HUES48 (cell line): ENCODE results near the gene USP1.

Experiments used
- H3K27ac ChIP-seq: one replicate; pipeline ENCODE4 v1.7.0; 2013; ENCODE audit warnings: low read depth, low read length, inconsistent platforms
- H3K27me3 ChIP-seq: 2 replicates; pipeline ENCODE4 v1.6.1; 2013; ENCODE audit warnings: mild to moderate bottlenecking, low read length; ENCODE audit not compliant: control insufficient read depth, insufficient read depth
- H3K36me3 ChIP-seq: 2 replicates; pipeline ENCODE4 v1.6.1; 2013; ENCODE audit warnings: low read length; ENCODE audit not compliant: control insufficient read depth, insufficient read depth
- H3K4me1 ChIP-seq: 2 replicates; pipeline ENCODE4 v1.6.1; 2013; ENCODE audit warnings: mild to moderate bottlenecking, low read length; ENCODE audit not compliant: control insufficient read depth, insufficient read depth
- H3K4me3 ChIP-seq: 2 replicates; pipeline ENCODE4 v1.5.1; 2013; ENCODE audit warnings: mild to moderate bottlenecking, low read depth, low read length
- H3K9ac ChIP-seq: 2 replicates; pipeline ENCODE4 v1.6.1; 2013; ENCODE audit warnings: mild to moderate bottlenecking, low read depth, low read length, moderate library complexity
- H3K9me3 ChIP-seq: 2 replicates; pipeline ENCODE4 v1.6.1; 2013; ENCODE audit warnings: low read length; ENCODE audit not compliant: control insufficient read depth, insufficient read depth

The USP1 gene

DNA sequence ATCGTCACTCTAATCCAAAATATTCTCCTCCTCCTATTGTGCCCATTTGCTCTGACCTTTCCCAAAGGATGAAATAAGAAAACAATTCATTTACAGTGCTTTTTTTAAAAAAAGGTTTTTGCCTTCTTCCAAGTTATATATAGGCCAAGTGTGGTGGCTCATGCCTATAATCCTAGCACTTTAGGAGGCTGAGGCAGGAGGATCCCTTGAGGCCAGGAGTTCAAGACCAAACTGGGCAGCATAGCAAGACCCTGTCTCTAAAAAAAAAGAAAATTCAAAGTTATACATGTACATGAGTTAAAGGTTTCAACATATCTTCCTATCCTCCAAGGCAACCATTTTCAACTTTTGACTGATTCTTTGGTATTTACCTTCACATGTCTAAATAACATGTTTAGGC, 10.1 kb upstream of the USP1 start:
- Histone ChIP-seq H3K27me3 (no peaks in the 10 kb centered on the region), H3K4me1 (no peaks in the 10 kb centered on the region), H3K9me3 (no peaks in the 10 kb centered on the region)

DNA sequence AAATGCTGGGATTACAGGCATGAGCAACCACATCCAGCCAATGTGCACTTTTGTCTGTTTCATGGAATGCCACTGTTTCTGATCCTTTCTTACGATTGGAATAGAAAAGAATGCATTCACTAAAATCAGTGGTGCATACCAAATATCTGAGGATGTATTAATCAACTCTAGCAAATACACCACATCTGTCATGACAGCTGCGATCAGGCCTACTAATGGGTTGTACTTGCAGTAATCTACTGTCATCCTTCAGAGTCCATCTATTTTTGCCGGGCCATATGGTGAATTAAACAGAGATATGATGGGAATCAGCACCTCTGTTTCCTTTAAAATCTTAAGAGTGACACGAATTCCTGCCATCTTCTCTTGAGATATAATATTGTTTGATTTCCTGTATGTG, 8.5 kb upstream of the USP1 start:
- H3K27ac ChIP-seq = no peak overlapping the region
- no peaks in the 10 kb centered on the region for H3K27me3 ChIP-seq
- no peak overlapping the region for H3K4me3 ChIP-seq
- no peak overlapping the region for H3K9ac ChIP-seq
- H3K9me3 ChIP-seq = no peaks in the 10 kb centered on the region
- no peaks in the 10 kb centered on the region for H3K36me3 ChIP-seq
- no peaks in the 10 kb centered on the region for H3K4me1 ChIP-seq

More for the DNA sequence above, 10.1 kb upstream of the USP1 start:
- no peak overlapping the region for H3K27ac ChIP-seq
- no peak overlapping the region for H3K9ac ChIP-seq
- no peaks in the 10 kb centered on the region for H3K36me3 ChIP-seq
- H3K4me3 ChIP-seq = no peak overlapping the region

DNA sequence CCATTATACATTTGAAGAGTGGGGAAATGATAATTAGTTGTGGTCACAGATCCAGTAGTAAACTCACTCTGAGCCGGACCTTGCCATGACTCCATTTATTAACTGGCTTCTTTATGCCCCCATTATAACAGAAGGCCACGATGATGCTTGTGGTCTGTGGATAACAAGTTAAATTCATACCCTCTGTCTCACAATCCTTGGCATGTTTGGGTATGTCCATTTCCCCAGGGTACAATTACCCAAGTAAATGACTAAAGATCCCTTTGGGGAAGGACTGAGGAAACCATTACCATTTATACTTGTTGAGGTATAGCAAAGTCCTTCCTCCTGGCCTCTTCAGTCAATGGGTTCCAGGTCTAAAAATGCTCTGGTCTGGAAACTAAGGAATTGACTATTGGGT, 7.3 kb upstream of the USP1 start:
- no peak overlapping the region for H3K27ac ChIP-seq
- no peak overlapping the region for H3K9ac ChIP-seq
- no peak overlapping the region for H3K4me3 ChIP-seq
- no peaks in the 10 kb centered on the region for H3K36me3 ChIP-seq
- H3K4me1 ChIP-seq = no peaks in the 10 kb centered on the region
- no peaks in the 10 kb centered on the region for H3K9me3 ChIP-seq
- H3K27me3 ChIP-seq = no peaks in the 10 kb centered on the region

- Histone ChIP-seq H3K9me3 (no peaks in the 10 kb centered on the region), H3K4me1 (peaks cover 10% of the 10 kb centered on the region), H3K27ac (no peak overlapping the region), H3K9ac (no peak overlapping the region), H3K27me3 (no peaks in the 10 kb centered on the region), H3K4me3 (no peak overlapping the region), H3K36me3 (no peaks in the 10 kb centered on the region)
These were observed 2.8 kb upstream of the USP1 start for GRCh38 chr1:62433861-62434617.

DNA sequence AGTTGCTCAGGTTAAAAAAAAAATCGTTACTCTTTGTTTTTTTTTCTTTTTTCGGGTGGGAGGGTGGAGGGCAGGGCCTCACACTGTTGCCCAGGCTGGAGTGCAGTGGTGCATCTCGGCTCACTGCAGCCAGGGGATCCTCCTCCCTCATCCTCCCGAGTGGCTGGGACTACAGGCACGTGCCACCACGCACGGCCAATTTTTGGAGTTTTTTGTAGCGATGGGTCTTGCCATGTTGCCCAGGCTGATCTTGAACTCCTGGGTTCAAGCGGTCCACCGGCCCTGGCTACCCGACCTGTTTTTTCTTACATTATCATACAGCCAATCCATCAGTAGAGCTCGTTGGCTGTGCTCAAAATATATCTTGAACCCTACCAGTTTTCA, 2.2 kb upstream of the USP1 start:
- H3K27ac ChIP-seq = no peak overlapping the region

DNA sequence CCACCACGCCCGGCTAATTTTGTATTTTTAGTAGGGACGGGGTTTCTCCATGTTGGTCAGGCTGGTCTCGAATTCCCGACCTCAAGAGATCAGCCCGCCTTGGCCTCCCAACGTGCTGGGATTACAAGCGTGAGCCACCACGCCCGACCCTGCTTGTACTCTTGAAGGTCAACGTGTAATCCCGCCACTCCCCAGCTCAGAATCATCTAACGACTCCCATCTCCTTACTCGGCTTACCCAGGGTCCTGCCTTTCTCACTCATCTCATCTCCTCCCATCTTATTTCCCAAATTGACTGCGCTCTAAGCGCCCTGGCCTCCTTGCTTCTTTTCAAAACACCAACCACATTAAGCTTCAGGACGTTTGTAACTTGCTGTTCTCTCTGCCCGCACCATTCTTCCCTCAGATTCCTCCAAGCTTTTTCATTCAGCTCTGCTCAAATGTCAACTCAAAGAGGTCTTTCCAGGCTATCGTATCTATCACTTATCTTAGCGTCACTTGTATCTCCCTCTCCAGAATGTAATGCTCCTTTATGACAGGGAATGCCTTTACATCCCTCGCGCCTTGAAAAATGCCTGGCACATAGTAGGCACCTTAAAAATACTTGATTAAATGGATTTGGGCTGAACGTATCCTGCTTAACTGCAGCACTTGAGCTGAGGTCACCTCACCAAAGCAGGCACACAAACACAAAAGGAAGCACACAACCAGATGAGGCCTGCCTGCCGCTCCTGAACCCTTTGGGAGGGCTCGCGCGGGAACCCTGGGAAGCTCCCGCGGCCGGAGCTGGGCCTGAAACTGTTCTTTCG, 1.4 kb upstream of the USP1 start:
- no peaks in the 10 kb centered on the region for H3K27me3 ChIP-seq
- no peaks in the 10 kb centered on the region for H3K9me3 ChIP-seq
- H3K4me1 ChIP-seq = peaks cover 10% of the 10 kb centered on the region
- H3K9ac ChIP-seq = peak overlapping the region; percentile 98
- peaks cover 8% of the 10 kb centered on the region for H3K36me3 ChIP-seq
- H3K27ac ChIP-seq = peak overlapping the region; percentile 100
- H3K4me3 ChIP-seq = peak overlapping the region; percentile 98

More for the DNA sequence above, 2.2 kb upstream of the USP1 start:
- no peak overlapping the region for H3K9ac ChIP-seq
- no peak overlapping the region for H3K4me3 ChIP-seq
- H3K36me3 ChIP-seq = peaks cover 1% of the 10 kb centered on the region; the same call in 1 of the 2 replicates
- no peaks in the 10 kb centered on the region for H3K9me3 ChIP-seq
- H3K27me3 ChIP-seq = no peaks in the 10 kb centered on the region
- peaks cover 10% of the 10 kb centered on the region for H3K4me1 ChIP-seq

DNA sequence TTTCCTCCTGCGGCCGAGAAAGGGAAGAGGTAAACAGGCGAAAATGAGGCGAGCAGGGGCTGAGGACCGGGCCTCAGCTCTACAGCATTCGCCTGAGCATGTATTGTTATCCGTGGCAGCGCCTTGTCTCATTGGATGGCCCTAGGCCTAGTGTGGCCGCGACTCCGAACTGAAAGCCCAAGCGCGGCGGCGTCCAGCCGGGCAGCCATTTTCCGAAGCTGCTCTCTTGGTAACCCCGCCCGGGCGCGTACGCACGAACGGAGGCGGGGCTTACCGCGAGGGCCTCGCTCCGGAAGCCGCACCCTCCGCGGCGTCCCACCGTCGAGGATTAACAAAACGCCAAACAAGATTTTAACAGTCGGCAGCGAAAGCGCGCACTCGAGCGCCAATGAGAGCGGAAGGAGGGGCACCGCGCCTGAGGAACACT, 797 bp upstream of the USP1 start:
- H3K9ac ChIP-seq = peak overlapping the region; percentile 100
- H3K36me3 ChIP-seq = peaks cover 14% of the 10 kb centered on the region
- H3K27ac ChIP-seq = peak overlapping the region; percentile 100
- H3K4me1 ChIP-seq = peaks cover 10% of the 10 kb centered on the region
- H3K9me3 ChIP-seq = no peaks in the 10 kb centered on the region
- no peaks in the 10 kb centered on the region for H3K27me3 ChIP-seq
- peak overlapping the region; percentile 98 for H3K4me3 ChIP-seq

GRCh38 chr1:62437273-62437940, 558 bp downstream of the USP1 start:
- peaks cover 10% of the 10 kb centered on the region for H3K4me1 ChIP-seq
- peak overlapping the region; percentile 100 for H3K9ac ChIP-seq

GRCh38 chr1:62438163-62438562, 1.3 kb downstream of the USP1 start:
- H3K4me1 ChIP-seq = peaks cover 10% of the 10 kb centered on the region
- no peak overlapping the region for H3K27ac ChIP-seq

More at GRCh38 chr1:62437273-62437940, 558 bp downstream of the USP1 start:
- Histone ChIP-seq H3K27ac (peak overlapping the region; percentile 100), H3K36me3 (peaks cover 28% of the 10 kb centered on the region), H3K9me3 (no peaks in the 10 kb centered on the region), H3K27me3 (no peaks in the 10 kb centered on the region), H3K4me3 (peak overlapping the region; percentile 98)

DNA sequence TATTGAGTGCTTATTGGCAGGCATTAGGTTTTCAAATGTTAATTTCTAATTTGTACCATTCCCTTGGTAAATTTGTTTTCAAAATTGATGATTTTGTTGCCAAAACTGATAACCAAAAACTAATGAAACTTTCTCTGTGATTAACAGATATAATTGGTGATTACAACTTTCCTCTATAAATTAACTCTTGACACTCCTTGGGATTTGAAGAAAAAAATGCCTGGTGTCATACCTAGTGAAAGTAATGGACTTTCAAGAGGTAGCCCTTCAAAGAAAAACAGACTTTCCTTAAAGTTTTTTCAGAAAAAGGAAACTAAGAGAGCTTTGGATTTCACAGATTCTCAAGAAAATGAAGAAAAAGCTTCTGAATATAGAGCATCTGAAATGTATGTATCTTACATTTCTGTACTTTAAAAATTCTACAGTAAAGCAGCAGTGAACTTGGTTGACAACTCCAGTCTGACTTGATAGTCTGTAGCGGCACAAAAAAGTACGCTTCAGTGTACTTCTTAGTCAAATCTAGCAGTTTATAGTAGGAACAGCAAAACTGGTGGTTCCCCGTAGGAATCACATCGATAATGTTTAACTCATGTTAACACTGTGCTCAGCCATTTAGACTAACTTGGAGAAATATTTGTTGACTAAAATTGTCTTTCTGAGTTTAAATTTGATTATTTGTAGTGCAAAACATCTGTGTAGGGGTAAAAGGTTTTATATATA, 3.0 kb downstream of the USP1 start:
- Histone ChIP-seq H3K4me3 (no peak overlapping the region; the same call in 1 of the 2 replicates), H3K9ac (no peak overlapping the region), H3K27me3 (no peaks in the 10 kb centered on the region), H3K4me1 (peaks cover 10% of the 10 kb centered on the region), H3K36me3 (peaks cover 52% of the 10 kb centered on the region), H3K27ac (no peak overlapping the region), H3K9me3 (no peaks in the 10 kb centered on the region)

More at GRCh38 chr1:62438163-62438562, 1.3 kb downstream of the USP1 start:
- H3K9me3 ChIP-seq = no peaks in the 10 kb centered on the region
- H3K27me3 ChIP-seq = no peaks in the 10 kb centered on the region
- peaks cover 35% of the 10 kb centered on the region for H3K36me3 ChIP-seq
- H3K4me3 ChIP-seq = peak overlapping the region; percentile 98
- peak overlapping the region; percentile 100 for H3K9ac ChIP-seq
